ENCODE data around the gene FREM1. TPM values are rescaled to one million over a fixed set of nuclear protein-coding genes. Genes with fewer than 3 reads are reported as not detected.

The FREM1 gene
- total and polyA plus RNA-seq, 2 of the 13 experiments (the other 11 are each of a cell fraction or from before 2014, with no cell fraction given), result 64.3 to 202 TPM

GRCh38 chr9:14693251-14693861 is 216.9 kb downstream of the FREM1 start, which contains the start of gene ZDHHC21 (continued):
- TF ChIP-seq, protein P1, sequence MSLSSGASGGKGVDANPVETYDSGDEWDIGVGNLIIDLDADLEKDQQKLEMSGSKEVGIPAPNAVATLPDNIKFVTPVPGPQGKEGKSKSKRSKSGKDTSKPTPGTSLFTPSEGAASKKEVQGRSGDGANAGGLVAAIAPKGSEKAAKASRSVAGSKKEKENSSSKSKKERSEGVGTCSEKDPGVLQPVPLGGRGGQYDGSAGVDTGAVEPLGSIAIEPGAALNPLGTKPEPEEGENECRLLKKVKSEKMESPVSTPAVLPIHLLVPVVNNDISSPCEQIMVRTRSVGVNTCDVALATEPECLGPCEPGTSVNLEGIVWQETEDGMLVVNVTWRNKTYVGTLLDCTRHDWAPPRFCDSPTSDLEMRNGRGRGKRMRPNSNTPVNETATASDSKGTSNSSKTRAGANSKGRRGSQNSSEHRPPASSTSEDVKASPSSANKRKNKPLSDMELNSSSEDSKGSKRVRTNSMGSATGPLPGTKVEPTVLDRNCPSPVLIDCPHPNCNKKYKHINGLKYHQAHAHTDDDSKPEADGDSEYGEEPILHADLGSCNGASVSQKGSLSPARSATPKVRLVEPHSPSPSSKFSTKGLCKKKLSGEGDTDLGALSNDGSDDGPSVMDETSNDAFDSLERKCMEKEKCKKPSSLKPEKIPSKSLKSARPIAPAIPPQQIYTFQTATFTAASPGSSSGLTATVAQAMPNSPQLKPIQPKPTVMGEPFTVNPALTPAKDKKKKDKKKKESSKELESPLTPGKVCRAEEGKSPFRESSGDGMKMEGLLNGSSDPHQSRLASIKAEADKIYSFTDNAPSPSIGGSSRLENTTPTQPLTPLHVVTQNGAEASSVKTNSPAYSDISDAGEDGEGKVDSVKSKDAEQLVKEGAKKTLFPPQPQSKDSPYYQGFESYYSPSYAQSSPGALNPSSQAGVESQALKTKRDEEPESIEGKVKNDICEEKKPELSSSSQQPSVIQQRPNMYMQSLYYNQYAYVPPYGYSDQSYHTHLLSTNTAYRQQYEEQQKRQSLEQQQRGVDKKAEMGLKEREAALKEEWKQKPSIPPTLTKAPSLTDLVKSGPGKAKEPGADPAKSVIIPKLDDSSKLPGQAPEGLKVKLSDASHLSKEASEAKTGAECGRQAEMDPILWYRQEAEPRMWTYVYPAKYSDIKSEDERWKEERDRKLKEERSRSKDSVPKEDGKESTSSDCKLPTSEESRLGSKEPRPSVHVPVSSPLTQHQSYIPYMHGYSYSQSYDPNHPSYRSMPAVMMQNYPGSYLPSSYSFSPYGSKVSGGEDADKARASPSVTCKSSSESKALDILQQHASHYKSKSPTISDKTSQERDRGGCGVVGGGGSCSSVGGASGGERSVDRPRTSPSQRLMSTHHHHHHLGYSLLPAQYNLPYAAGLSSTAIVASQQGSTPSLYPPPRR (CRISPR knock-in tag; IDR thresholded peaks at IDR 0.05; ENCODE audit: borderline replicate concordance), result peak; percentile 44; the same call in 1 of the 2 replicates
- TF ChIP-seq, protein P2, sequence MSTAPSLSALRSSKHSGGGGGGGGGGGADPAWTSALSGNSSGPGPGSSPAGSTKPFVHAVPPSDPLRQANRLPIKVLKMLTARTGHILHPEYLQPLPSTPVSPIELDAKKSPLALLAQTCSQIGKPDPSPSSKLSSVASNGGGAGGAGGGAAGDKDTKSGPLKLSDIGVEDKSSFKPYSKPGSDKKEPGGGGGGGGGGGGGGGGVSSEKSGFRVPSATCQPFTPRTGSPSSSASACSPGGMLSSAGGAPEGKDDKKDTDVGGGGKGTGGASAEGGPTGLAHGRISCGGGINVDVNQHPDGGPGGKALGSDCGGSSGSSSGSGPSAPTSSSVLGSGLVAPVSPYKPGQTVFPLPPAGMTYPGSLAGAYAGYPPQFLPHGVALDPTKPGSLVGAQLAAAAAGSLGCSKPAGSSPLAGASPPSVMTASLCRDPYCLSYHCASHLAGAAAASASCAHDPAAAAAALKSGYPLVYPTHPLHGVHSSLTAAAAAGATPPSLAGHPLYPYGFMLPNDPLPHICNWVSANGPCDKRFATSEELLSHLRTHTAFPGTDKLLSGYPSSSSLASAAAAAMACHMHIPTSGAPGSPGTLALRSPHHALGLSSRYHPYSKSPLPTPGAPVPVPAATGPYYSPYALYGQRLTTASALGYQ (CRISPR knock-in tag; IDR thresholded peaks at IDR 0.05), result no peak
- TF ChIP-seq ZNF616 (CRISPR knock-in tag; IDR thresholded peaks at IDR 0.05; ENCODE audit: low read depth) (no peak), THYN1 (CRISPR knock-in tag; IDR thresholded peaks at IDR 0.05; ENCODE audit: borderline replicate concordance, low read depth) (no peak), STAG1 (CRISPR knock-in tag; IDR thresholded peaks at IDR 0.05) (peak; percentile 5; the same call in 1 of the 2 replicates), ZNF879 (CRISPR knock-in tag; IDR thresholded peaks at IDR 0.05) (0 out of 2 replicates have a peak, but pooled peaks have one; percentile 83), HNF1A (IDR thresholded peaks at IDR 0.05; ENCODE audit: low read depth) (no peak), HNF1A (CRISPR knock-in tag; IDR thresholded peaks at IDR 0.05; ENCODE audit: borderline replicate concordance) (0 out of 2 replicates have a peak, but pooled peaks have one; percentile 29), SALL1 (CRISPR knock-in tag; IDR thresholded peaks at IDR 0.05) (peak; percentile 82), NAIF1 (CRISPR knock-in tag; IDR thresholded peaks at IDR 0.05; ENCODE audit: borderline replicate concordance) (no peak), ZNF674 (CRISPR knock-in tag; IDR thresholded peaks at IDR 0.05; ENCODE audit: low read depth) (peak; percentile 96), MTF1 (CRISPR knock-in tag; IDR thresholded peaks at IDR 0.05) (no peak), ZNF704 (CRISPR knock-in tag; IDR thresholded peaks at IDR 0.05; ENCODE audit: borderline replicate concordance) (0 out of 2 replicates have a peak, but pooled peaks have one; percentile 55), RXRA (CRISPR knock-in tag; IDR thresholded peaks at IDR 0.05) (peak; percentile 41; the same call in 1 of the 2 replicates)
- TF ChIP-seq, protein P3, sequence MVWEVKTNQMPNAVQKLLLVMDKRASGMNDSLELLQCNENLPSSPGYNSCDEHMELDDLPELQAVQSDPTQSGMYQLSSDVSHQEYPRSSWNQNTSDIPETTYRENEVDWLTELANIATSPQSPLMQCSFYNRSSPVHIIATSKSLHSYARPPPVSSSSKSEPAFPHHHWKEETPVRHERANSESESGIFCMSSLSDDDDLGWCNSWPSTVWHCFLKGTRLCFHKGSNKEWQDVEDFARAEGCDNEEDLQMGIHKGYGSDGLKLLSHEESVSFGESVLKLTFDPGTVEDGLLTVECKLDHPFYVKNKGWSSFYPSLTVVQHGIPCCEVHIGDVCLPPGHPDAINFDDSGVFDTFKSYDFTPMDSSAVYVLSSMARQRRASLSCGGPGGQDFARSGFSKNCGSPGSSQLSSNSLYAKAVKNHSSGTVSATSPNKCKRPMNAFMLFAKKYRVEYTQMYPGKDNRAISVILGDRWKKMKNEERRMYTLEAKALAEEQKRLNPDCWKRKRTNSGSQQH (CRISPR knock-in tag; IDR thresholded peaks at IDR 0.05; ENCODE audit: low read depth), result 0 out of 2 replicates have a peak, but pooled peaks have one; percentile 35
